Measurements from ENCODE around the gene IFNL2.
"Not testable (repeated sequence)": the region's sequence is repeated elsewhere in the genome, so short reads cannot be mapped to it uniquely, and the experiment has no call there.

Gene IFNL2

DNA sequence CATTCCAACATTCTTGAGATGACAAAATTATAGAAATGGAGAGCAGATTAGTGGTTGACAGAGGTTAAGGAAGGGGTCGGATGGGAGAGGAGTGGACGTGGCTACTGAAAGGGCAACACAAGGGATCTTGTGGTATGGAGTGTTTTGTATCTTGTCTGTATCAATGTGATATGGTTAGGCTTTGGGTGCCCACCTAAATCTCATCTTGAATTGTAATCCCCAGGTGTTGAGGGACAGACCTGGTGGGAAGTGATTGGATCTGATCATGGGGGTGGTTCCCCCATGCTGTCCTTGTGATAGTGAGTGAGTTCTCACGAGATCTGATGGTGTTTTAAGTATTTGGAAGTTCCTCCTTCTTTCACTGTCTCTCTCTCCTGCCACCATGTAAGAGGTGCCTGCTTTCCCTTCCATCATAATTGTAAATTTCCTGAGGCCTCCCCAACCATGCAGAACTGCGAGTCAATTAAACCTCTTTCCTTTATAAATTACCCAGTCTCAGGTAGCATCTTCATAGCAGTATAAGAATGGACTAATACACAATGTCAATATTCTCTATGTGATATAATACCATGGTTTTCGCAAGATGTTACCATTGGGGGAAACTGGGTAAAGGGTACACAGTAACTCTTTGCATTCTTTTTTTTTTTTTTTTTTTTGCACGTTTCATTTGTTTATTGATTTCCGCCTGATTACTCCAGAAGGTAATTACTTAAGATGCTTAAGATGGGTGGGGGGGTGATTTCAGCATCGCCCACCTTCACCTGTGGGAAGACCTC, 14.6 kb upstream of the IFNL2 start:
- DNase-seq (ENCODE audit: low spot score) = no peak

DNA sequence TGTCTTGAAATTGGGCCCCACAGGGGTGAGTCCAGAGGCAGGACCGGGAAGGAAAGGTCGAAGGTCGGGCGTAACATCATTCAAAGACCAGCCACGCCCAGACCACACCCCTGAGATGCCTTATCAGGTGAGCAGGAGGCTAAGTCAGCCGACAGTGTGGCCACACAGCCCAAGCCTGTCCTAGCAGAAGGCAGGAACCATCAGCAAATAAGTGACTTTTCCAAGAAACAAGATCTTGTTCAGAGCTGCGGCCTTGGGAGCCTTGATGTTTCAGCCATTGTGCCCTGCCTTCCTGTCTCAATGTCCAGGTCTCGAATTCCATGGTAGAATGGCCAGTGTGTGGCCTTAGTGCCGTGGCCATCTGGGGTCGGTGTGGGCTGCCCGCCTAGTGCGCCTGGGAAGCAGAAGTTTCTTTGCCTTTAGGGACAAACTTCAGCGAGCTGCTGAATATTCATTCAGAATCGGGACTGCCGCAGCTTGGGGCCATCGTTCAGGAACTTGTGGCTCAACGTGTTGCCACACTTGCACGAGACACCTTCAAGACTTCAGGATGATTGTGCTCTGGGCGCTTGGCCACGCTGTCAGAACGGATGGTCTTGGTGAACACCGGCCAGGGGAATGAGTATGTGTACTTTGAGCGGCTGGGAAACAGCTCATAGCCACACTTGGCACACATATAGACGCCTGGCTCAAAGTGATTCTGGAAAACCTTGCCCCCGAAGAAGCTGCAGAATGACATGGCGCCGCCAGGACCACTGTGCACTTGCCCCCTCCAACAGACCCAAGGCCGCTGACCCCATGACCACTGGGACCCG, 13.5 kb upstream of the IFNL2 start:
- peak; percentile 23 for DNase-seq (ENCODE audit: low spot score)

DNA sequence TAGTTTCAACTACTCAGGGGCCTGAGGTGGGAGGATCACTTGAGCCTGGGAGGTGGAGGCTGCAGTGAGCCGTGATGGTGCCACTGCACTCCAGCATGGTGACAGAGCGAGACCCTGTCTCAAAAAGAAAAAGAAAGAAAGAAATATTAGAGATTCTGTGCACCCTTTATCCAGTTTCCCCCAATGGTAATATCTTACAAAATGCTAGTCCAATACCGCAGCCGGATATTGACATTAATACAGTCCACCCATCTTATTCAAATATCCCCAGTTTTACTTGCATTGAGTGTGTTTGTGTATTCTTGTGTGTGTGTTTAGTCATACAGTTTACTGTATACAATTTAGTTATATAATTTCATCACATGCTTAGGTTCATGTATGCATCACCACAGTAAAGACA, 11.0 kb upstream of the IFNL2 start:
- no peak for DNase-seq (ENCODE audit: low spot score)

DNA sequence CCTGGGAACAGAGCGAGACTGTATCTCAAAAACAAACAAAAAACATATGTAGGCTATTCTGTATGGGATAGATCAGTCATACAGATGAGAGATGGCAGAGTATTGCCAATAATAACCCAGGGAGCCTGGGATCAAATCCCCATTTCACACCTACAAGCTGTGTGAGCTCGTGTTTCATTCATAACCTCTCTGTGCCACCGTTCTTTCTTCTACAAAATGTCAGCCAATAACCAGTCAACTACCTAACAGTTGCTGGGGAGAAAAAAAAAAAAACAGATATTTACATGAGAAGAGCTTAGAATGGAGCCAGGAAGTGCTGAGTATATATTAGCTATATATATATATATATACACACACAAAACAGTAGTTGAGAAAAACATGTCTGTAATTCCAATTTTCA, 6.5 kb upstream of the IFNL2 start:
- no peak for DNase-seq (ENCODE audit: low spot score)

DNA sequence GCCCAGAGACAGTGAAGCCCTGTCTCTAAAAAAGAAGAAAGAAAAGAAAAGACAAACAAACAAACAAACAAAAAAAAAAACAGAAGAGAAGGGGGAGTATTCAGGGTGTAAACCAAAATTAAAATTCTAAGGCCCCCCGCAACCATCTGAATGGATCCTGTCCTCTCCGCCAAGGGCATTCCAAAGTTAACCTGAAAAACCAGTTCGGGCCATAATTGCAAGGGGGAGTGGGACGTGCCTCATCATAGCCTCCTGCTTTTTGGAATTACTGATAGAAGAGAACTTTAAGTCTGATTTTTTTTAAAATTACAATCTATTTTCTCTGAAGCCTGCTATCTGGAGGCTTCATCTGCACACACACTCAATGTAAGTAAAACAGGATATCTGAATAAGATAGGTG, 5.7 kb upstream of the IFNL2 start:
- DNase-seq (ENCODE audit: low spot score) = no peak

DNA sequence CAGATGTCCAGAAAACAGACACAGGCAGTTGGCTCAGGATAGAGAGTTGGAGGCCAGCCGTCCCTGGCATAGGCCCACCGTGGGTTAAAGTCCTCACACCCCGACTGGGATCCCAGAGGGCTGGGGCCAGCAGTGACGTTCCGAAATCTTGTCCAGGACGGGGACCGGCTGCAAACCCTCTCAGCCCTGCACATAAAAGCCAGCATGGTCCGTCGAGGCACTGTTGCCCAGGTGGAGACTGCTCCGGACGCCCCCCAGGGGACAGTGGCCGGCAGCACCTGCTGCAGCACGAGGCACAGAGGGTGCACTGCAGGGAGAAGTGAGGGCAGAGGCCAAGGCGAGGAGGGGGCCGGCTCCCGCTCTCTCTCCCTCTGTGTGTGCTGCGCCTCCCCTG, 4.3 kb upstream of the IFNL2 start:
- DNase-seq (ENCODE audit: low spot score) = no peak

DNA sequence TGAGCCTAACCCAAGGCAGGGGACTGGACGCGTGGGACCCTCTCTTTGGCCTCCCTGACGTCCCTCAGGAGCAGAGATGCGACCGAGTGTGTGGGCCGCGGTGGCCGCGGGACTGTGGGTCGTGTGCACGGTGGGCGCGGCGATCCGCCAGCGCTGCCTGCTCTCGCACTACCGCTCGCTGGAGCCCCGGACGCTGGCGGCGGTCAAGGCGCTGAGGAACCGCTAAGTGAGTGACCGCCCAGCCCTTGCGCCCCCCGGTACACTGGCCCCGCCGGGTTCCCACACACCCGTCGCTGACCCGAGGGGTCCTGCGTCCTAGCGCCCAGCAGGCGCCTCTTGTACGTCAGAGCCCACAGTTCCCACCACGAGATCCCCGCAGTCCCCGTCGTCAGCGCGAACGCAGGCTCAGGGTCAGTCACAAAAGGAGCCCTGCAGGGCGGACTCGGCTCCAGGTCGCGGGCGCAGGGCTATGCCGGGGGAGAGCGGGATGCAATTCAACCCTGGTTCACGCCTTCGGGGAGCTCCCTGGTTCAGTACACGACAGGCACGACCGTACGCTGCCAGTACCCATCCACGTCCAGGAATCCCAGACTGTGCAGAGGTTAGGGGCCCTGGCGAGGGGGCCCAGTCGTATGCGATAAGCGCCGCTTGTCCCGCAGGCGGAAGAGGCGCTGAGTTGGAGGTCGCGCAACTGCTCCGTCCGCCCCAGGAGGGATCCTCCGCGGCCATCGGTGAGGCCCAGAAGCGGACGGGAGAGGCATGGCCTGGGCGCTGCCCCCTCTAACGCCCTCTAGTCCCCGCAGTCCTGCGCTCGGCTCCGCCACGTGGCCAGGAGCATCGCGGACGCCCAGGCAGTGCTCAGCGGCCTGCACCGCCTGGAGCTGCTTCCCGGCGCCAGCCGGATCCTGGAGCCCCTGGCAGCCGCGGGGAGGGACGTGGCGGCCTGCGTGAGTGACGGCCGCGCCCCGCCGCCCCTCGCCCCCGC, 3.6 kb upstream of the IFNL2 start:
- DNase-seq (ENCODE audit: low spot score) = no peak

DNA sequence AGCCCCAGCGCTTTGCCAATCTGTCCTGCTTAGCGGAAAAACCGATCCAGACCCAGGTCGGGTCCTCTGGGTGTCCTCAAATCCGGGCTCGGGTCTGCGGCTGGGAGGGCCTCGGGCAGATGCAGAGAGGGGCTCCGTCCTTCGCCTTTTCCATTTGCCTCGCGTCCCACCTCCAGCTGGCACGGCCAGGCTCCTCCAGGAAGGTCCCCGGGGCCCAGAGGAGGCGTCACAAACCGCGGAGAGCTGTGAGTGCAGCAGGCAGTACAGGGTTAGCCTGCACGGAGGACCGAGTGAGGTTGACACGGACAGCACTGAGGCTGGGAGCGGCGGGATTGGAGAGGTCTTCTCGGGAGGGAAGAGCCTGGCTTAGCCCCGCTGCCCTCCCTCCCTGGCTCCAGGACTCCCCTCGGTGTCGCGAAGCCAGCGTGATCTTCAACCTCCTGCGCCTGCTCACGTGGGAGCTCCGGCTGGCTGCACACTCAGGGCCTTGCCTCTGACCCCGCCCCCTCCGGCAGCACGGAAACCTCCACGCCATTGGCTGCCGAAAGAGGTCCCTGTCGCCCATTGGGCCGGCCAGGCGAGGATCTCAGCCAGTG, 2.8 kb upstream of the IFNL2 start:
- DNase-seq (ENCODE audit: low spot score) = no peak

DNA sequence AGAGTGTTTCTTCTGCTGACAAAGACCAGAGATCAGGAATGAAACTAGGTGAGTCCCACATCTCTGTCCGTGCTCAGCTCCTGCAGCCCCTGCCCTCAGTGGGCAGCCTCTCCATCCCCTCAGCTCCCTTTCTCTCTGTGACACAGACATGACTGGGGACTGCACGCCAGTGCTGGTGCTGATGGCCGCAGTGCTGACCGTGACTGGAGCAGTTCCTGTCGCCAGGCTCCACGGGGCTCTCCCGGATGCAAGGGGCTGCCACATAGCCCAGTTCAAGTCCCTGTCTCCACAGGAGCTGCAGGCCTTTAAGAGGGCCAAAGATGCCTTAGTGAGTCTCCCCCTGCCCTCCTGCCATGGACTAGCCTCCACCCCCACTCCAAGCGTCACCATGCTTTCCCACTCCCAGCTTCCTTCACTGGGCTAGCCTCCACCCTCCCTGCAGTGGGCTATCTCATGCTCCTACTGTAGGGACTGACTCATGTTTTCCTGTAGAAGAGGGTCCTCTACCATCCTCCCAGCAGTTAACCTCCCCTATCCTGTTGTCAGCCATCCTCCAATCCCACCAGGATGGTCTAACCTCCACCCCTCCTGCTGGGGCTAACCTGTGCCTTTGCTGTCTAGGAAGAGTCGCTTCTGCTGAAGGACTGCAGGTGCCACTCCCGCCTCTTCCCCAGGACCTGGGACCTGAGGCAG, 481 bp downstream of the IFNL2 start:
- not testable (repeated sequence) for DNase-seq (ENCODE audit: low spot score)

DNA sequence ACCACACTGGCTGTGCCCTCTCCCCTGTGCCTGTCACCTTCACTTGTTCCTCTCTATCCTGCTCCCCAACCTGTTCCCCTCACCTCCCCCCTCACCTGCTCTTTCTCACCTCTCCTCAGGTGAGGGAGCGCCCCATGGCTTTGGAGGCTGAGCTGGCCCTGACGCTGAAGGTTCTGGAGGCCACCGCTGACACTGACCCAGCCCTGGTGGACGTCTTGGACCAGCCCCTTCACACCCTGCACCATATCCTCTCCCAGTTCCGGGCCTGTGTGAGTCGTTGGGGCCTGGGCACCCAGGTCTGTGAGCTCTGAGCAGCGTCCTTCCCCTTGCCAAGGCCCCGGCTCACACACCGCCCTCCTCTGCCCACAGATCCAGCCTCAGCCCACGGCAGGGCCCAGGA, 1.2 kb downstream of the IFNL2 start:
- not testable (repeated sequence) for DNase-seq (ENCODE audit: low spot score)

DNA sequence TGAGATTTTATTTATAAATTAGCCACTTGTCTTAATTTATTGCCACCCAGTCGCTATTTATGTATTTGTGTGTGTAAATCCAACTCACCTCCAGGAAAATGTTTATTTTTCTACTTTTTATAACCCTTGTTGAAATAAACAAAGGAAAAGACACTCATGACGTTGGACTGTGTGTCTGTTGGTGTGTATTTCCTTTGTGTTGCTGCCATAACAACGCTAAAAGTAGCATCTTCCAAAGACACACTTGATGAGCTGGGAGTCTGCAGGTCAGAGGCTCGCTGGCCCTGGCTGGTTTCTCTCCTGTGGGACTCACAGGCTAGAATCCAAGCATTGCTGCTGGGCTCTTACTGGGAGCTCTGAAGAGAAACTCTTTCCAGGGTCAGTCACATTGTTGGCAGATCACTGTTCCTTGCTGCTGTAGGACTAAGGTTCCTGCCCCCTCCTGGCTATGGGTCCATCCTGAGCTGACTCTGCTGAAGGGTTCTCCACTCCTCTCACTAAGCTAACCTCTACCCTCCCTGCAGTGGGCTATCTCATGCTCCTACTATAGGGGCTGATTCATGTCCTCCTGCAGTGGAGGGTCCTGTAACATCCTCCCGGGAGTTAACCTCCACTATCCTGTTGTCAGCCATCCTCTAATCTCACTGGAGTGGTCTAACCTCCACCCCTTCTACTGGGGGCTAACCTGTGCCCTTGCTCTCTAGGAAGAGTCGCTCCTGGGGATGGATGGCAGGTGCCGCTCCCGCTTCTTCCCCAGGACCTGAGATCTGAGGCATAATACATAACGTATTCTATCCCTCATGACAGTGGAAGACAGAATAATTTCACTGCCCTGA, 2.1 kb downstream of the IFNL2 start:
- no peak for DNase-seq (ENCODE audit: low spot score)

DNA sequence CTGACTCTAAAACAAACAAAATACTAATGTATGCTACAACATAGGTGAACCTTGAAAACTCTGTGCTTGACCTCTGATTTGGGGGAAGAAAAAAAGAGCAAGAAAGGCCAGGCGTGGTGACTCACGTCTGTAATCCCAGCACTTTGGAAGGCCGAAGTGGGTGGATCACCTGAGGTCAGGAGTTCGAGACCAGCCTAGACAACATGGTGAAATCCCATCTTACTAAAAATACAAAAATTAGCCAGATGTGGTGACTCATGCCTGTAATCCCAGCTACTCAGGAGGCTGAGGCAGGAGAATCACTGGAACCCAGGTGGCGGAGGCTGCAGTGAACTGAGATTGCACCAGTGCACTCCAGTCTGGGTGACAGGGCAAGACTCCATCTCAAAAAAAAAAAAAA, 5.7 kb downstream of the IFNL2 start:
- not testable (repeated sequence) for DNase-seq (ENCODE audit: low spot score)

DNA sequence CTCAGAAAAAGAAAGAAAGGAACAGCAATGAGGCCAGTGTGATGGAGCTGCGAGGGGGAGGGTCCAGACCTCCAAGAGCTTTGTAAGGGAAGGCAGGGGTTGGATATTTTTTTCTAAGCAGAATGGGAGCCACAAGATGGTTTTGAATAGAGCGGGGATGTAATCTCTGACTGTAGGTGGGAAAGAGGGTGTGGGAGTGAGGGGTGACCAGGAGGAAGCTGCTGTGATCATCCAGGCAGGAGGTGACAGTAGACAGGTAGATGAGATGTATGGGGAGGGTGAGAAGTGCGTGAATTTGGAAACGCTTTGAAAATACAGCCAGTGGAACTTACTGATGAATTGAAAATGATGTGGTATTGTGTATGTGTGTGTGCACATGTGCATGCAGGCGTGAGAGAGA, 7.4 kb downstream of the IFNL2 start:
- DNase-seq (ENCODE audit: low spot score) = no peak

DNA sequence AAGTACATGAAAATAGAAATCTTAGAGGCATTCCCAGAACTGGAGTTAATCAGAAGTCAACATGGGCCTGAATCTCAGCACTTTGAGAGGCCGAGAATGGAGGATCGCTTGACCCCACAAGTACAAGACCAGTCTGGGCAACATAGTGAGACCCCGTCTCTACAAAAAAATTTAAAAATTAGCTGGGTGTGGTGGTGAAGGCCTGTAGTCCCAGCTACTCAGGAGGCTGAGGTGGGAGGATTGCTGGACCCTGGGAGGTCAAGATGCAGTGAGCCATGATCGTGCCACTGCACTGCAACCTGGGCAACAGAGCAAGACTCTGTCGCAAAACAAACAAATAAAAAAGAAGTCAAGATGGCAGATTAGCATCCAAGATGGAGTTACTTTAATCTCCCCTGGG, 8.5 kb downstream of the IFNL2 start:
- DNase-seq (ENCODE audit: low spot score) = no peak

DNA sequence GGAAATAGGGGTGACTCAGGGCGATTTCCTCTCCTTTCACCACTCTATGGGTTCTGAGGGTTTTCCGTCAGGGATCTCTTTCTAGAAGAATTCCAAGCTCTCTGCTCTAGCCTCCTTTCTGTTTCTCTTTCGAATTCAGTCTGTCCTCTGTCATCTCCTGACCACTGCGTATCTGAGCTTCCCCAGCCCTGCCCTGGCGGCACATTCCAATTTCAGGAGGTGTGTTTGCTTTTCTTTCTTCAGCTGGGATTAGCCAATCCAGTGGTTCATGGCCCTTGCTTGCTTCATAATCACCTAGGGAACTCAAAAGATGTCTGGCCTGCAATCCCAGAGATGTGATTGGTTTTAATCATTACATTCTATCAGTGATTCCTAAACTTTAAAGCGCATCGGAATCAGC, 9.4 kb downstream of the IFNL2 start:
- no peak for DNase-seq (ENCODE audit: low spot score)

DNA sequence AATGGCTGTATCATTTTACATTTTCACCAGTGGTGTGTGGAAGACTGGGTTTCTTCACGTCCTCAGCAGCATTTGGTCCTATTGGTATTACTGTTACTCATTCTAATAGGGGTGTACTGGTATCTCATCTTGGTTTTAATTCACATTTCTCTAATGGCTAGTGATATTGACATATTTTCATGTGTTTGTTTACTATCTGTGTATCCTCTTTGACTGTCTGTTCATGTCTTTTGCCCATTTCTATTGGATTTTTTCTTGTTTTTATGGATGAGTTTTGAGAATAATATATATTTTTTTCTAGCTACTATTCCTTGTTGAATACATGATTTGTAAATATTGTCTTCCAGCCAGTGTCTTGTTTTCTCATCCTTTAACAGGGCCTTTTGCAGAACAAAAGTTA, 13.8 kb downstream of the IFNL2 start:
- DNase-seq (ENCODE audit: low spot score) = no peak

DNA sequence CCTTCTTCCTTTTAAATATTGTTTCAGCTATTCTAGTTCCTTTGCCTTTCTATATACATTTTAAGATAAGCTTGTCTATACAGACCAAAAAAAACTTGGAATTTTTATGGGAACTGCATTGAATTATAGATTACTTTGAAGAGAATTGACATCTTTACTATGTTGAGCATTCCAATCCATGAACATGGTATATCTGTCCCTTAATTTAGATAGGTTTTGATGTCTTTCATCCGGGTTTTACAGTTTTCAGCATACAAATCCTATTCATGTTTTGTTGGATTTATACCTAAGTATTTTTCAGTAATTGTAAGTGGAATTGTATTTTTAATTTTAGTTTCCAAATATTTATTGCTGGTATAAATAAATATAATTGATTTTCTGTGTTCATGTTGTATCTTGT, 15.8 kb downstream of the IFNL2 start:
- DNase-seq (ENCODE audit: low spot score) = no peak

DNA sequence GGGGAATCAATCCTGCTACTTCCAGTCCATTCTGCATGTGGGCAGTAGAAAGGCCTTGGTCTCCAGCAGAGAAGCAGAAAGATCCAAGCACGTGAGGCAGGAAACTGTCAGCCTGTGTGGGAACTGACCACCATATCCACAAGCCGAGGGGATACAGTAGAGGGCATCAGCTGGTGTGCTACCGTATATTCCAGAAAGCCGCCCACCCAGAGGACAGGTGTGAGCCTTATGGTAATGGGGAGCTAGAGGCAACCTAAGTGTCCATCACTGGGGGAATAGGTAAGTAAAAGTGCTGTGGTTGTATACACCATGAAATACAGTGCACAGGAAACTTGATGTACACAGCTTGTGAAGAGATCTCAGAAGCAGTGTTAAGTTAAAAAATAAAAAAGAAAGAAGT, 25.2 kb downstream of the IFNL2 start:
- no peak for DNase-seq (ENCODE audit: low spot score)

DNA sequence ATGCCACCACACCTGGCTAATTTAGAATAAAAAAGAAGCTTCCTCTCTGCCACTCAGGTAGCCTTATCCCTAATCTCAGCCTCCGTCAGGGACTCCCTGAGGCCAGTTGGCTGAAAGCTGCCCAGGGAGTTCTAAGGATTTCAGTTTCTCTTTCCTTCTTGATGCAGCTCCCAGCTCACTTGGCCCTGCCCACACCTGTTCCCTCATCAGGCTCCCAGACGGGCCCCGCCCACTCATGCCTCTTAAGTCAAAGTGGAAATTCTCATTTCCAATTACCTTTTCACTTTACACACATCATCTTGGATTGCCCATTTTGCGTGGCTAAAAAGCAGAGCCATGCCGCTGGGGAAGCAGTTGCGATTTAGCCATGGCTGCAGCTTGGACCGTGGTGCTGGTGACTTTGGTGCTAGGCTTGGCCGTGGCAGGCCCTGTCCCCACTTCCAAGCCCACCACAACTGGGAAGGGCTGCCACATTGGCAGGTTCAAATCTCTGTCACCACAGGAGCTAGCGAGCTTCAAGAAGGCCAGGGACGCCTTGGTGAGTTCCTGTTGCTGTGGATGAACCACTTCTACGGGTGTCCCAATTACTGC, 28.0 kb downstream of the IFNL2 start, which contains the start of gene IFNL1:
Gene IFNL1, plus strand, starts transcription at position 353 of the 591 bp plus-strand sequence. Its CDS starts 15 bp downstream, at position 368.
- DNase-seq (ENCODE audit: low spot score) = no peak

DNA sequence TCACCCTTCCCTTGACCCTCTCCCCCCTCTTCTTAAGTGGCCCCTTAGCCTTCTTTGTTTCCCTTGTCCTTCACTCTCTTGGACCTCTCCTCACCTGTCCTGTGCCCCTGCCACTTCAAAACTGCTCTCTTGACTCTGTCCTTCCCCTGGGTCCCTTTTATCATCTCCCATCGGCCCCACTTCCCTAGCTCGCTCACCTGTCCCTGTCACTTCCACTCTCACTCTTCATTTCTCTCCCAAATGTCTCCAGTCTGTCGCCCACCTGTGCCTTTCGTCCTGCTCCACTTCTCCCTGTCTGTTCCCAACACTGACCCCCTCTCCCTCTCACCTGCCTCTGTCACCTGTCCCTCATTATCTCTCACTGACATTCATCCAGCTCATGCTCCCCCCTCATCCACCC, 28.7 kb downstream of the IFNL2 start:
- DNase-seq (ENCODE audit: low spot score) = no peak
